HG02623 (cell line): ENCODE results near the gene PSMC4.

Experiments used
- ATAC-seq: cut with Tn5 transposase; IDR thresholded peaks from one replicate; pipeline ENCODE4 v1.9.1; 2021; ENCODE audit warnings: moderate library complexity; ENCODE audit not compliant: unreplicated experiment

Gene PSMC4

GRCh38 chr19:39987167-39987566, 16.2 kb downstream of the PSMC4 start:
- no peak for ATAC-seq

GRCh38 chr19:39987596-39987995, 16.6 kb downstream of the PSMC4 start:
- ATAC-seq, result no peak

DNA sequence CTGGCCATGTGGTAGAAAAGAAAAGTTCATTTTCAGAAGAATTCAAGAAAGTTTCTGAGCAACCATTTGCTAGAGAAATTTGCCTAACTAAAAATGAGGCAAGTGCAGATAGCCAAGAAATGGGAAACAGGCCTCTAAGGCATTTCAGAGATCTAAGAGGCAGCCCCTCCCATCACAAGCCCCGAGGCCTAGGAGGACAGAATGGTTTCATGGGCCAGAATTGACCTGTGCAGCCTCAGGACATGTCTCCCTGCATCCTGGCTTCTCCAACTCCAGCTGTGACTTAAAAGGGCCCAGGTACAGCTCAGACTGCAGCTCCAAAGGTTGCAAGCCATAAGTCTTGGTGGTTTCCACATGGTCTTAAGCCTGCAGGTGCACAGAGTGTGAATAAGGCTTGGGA, 22.6 kb downstream of the PSMC4 start:
- no peak for ATAC-seq

DNA sequence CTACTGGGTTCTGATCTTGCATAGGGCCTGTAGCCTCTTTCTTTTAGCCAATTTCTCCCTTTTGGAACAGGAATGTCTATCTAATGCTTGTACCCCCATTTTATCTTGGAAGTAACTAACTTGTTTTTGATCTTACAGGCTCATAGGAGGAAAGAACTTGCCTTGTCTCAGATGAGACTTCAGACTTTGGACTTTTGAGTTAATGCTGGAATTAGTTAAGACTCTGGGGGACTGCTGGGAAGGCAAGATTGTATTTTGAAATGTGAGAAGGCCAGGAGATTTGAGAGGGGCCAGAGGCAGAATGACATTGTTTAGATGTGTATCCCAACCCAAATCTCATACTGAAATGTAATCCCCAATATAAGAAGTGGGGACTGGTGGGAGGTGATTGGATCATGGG, 23.4 kb downstream of the PSMC4 start:
- no peak for ATAC-seq

GRCh38 chr19:39995794-39996193, 24.8 kb downstream of the PSMC4 start:
- no peak for ATAC-seq

DNA sequence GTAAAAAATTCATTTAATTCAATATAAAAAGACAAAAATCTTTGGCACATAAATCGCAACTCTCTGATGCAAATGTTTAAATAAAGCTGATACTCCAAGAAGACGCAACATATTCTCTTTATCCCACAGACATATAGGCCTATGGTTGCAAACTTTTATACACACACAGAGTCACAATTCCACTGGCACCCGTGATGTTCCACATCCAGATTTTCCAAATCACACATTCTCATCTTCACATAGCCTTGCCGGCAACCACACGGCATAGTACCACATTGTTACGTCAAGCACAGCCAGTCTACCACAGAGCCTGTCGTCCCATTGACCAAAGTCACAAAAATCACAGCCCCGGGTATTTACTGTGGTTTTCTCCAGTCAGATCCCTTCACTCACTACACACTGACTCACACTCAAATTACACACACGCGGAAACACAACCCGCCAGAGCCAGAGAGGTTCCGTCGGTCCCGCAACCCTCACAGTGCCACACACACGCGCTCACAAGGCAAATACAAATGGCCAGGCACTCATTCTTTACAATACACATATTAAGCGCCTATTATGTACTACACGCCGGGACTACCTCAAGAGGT, 25.3 kb downstream of the PSMC4 start:
- ATAC-seq, result peak; percentile 6

GRCh38 chr19:39996811-39997637, 26.1 kb downstream of the PSMC4 start, which contains the start of gene ZNF546:
Gene ZNF546 (plus strand): TSS chr19:39997060. CDS start chr19:39998327, 1,267 bp downstream.
- peak; percentile 86 for ATAC-seq

- ATAC-seq, result no peak
Observed at GRCh38 chr19:39997638-39998216, 26.8 kb downstream of the PSMC4 start.

DNA sequence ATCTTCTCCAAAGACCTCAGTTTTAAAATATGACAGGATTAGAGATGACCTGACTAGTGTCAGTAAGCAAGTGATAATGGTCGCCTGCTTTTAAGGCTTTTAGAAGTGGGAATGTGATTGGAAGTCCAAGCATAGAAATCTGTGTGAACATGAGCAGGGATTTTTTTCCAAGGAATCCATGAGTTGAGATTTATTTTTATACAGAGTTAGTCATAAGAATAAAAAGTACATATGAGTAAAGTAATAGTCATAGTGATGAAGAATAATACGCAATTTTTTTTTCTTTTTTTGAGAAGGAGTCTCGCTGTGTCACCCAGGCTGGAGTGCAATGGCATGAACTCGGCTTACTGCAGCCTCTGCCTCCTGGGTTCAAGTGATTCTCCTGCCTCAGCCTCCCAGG, 27.5 kb downstream of the PSMC4 start:
- ATAC-seq, result no peak

- no peak for ATAC-seq
Observed at GRCh38 chr19:40005691-40006272, 34.8 kb downstream of the PSMC4 start.

GRCh38 chr19:40006273-40006691, 35.3 kb downstream of the PSMC4 start:
- no peak for ATAC-seq

GRCh38 chr19:40009674-40010073, 38.7 kb downstream of the PSMC4 start:
- ATAC-seq, result no peak

DNA sequence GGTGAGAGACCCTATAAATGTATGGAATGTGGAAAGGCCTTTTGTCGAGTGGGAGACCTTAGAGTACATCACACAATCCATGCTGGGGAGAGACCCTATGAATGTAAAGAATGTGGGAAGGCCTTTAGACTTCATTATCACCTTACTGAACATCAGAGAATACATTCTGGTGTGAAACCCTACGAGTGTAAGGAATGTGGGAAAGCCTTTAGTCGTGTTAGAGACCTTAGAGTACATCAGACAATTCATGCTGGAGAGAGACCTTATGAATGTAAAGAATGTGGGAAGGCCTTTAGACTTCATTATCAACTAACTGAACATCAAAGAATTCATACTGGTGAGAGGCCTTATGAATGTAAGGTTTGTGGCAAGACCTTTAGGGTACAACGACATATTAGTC, 43.0 kb downstream of the PSMC4 start:
- no peak for ATAC-seq

- no peak for ATAC-seq
Observed at GRCh38 chr19:40023969-40024368, 53.0 kb downstream of the PSMC4 start.

- ATAC-seq, result no peak
Observed at GRCh38 chr19:40025938-40026596, 55.1 kb downstream of the PSMC4 start.

DNA sequence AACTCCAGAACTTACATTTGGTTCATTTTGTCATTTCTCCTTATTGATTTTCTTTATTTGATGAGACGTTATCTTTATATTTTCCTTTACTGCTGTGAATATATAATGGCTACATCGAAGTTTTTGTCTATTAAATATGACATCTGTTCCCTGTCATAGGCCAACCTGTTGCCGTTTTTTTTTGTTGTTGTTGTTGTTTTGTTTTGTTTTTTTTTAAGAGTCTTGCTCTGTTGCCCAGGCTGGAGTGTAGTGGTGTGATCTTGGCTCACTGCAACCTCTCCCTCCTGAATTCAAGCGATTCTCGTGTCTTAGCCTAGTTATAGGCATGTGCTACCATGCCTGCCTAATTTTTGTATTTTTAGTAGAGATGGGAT, 55.6 kb downstream of the PSMC4 start:
- ATAC-seq, result no peak
